Liver (tissue), 9 donors: ENCODE measurements around the gene NLGN1. TPM values are rescaled to one million over a fixed set of nuclear protein-coding genes. Genes with fewer than 3 reads are reported as not detected.

ENCODE experiments used
- DNase-seq: peaks from one replicate; pipeline ENCODE4 v3.0.0-alpha.2; 2017; ENCODE audit warnings: low spot score
- H3K27ac ChIP-seq, 2 donors: one replicate each; pipeline ENCODE4 v1.7.0; 2013; ENCODE audit warnings: inconsistent platforms in 2 of 2, low read length in 2 of 2, control low read depth in 1 of 2, low read depth in 1 of 2, mild to moderate bottlenecking in 1 of 2
- H3K27me3 ChIP-seq, 4 donors: one replicate each; pipeline versions ENCODE4 v1.6.1 to v1.7.0; 2013; ENCODE audit warnings: low read length in 3 of 4, inconsistent platforms in 1 of 4, mild to moderate bottlenecking in 1 of 4, moderate library complexity in 1 of 4; ENCODE audit not compliant: control insufficient read depth in 4 of 4, insufficient read depth in 4 of 4
- H3K36me3 ChIP-seq, 4 donors: one replicate each; pipeline versions ENCODE4 v1.6.1 to v1.7.0; 2013; ENCODE audit warnings: low read length in 3 of 4, mild to moderate bottlenecking in 3 of 4, low read depth in 1 of 4, moderate library complexity in 1 of 4; ENCODE audit not compliant: control insufficient read depth in 4 of 4, insufficient read depth in 3 of 4
- H3K4me1 ChIP-seq, 4 donors: one replicate each; pipeline versions ENCODE4 v1.6.1 to v1.7.0; 2013; ENCODE audit warnings: low read length in 3 of 4, mild to moderate bottlenecking in 3 of 4, moderate library complexity in 1 of 4; ENCODE audit not compliant: control insufficient read depth in 4 of 4, insufficient read depth in 4 of 4
- H3K4me3 ChIP-seq, 3 donors: one replicate each; pipeline versions ENCODE4 v1.6.1 to v1.7.0; 2013; ENCODE audit warnings: low read length in 3 of 3, control low read depth in 1 of 3, low read depth in 1 of 3, mild to moderate bottlenecking in 1 of 3
- H3K9ac ChIP-seq, 2 donors: one replicate each; pipeline ENCODE4 v1.7.0; 2013; ENCODE audit warnings: low read length in 2 of 2, mild to moderate bottlenecking in 2 of 2, moderate library complexity in 2 of 2, control low read depth in 1 of 2, low read depth in 1 of 2
- H3K9me3 ChIP-seq, 4 donors: one replicate each; pipeline versions ENCODE4 v1.6.1 to v1.7.0; 2013; ENCODE audit warnings: low read length in 3 of 4; ENCODE audit not compliant: control insufficient read depth in 4 of 4
- EGR1 ChIP-seq, 2 donors: IDR thresholded peaks; 2 replicates each; pipeline ENCODE4 v1.6.1; 2016 to 2018; ENCODE audit warnings: antibody characterized with exemption in 2 of 2, low read depth in 2 of 2
- FOXA2 ChIP-seq: IDR thresholded peaks from 2 replicates; pipeline ENCODE4 v1.6.1; 2016; ENCODE audit warnings: antibody characterized with exemption
- HNF4A ChIP-seq, 2 donors: conservative IDR thresholded peaks; 2 replicates each; pipeline ENCODE4 v1.6.1; 2016; ENCODE audit warnings: antibody characterized with exemption in 2 of 2, mild to moderate bottlenecking in 2 of 2
- HNF4G ChIP-seq: IDR thresholded peaks from 2 replicates; pipeline ENCODE4 v1.6.1; 2016; ENCODE audit warnings: antibody characterized with exemption
- JUND ChIP-seq, 2 donors: IDR thresholded peaks; 2 replicates each; pipeline ENCODE4 v1.6.1; 2016; ENCODE audit warnings: antibody characterized with exemption in 2 of 2
- NR2F2 ChIP-seq: IDR thresholded peaks from 2 replicates; pipeline ENCODE4 v1.6.1; 2016; ENCODE audit warnings: antibody characterized with exemption
- RAD21 ChIP-seq, 2 donors: IDR thresholded peaks; 2 replicates each; pipeline ENCODE4 v1.6.1; 2016; ENCODE audit warnings: antibody characterized with exemption in 2 of 2, mild to moderate bottlenecking in 2 of 2
- RXRA ChIP-seq, 2 donors: IDR thresholded peaks; 2 replicates each; pipeline ENCODE4 v1.6.1; 2017 to 2018; ENCODE audit warnings: antibody characterized with exemption in 2 of 2, mild to moderate bottlenecking in 1 of 2
- SP1 ChIP-seq: IDR thresholded peaks from 2 replicates; pipeline ENCODE4 v1.6.1; 2018; ENCODE audit warnings: antibody characterized with exemption, mild to moderate bottlenecking
- TAF1 ChIP-seq: conservative IDR thresholded peaks from 2 replicates; pipeline ENCODE4 v1.6.1; 2016; ENCODE audit warnings: antibody characterized with exemption, mild to moderate bottlenecking
- YY1 ChIP-seq: IDR thresholded peaks from 2 replicates; pipeline ENCODE4 v1.6.1; 2016; ENCODE audit warnings: antibody characterized with exemption, mild to moderate bottlenecking
- WGBS: extraction: QIAGEN DNeasy Blood & Tissue Kit; methylation state at CpG from one replicate; pipeline ENCODE4 v1.1.7; 2013; 5-methylcytosine and 5-hydroxymethylcytosine counted together
- polyA plus RNA-seq, 2 donors: library from polyadenylated mRNA; stranded (reverse) in 1 of 2; unstranded in 1 of 2; fragments of 200-250 nt in 1 of 2; fragments of >200 nt in 1 of 2; fragmentation: Nextera tagmentation in 1 of 2; extraction: Ambion mirVana in 1 of 2; gene quantifications; one replicate each; pipeline versions ENCODE4 v1.2.1 to v1.2.3, GENCODE V29; 2013 to 2015
- total RNA-seq, 2 donors: library from RNA; depleted of rRNA; stranded (reverse); fragments of >200 nt; gene quantifications; one replicate each; pipeline ENCODE4 v1.2.3, GENCODE V29; 2014
- TF ChIP-seq, protein P1 (sequence below): IDR thresholded peaks from 2 replicates; pipeline ENCODE4 v1.6.1; 2016; ENCODE audit warnings: antibody characterized with exemption
- TF ChIP-seq, protein P2 (sequence below): IDR thresholded peaks from 2 replicates; pipeline ENCODE4 v1.6.1; 2016; ENCODE audit warnings: antibody characterized with exemption
- TF ChIP-seq, protein P3 (sequence below): IDR thresholded peaks from 2 replicates; pipeline ENCODE4 v1.6.1; 2016; ENCODE audit warnings: antibody characterized with exemption, mild to moderate bottlenecking
- donor health status: healthy.
- donor health status: healthy.
- donor health status: healthy.
- donor health status: healthy.
- donor health status: healthy.

The NLGN1 gene
- total and polyA plus RNA-seq, 4 donors, result 0.02 to 0.67 (median 0.37) TPM; not detected in 1

DNA sequence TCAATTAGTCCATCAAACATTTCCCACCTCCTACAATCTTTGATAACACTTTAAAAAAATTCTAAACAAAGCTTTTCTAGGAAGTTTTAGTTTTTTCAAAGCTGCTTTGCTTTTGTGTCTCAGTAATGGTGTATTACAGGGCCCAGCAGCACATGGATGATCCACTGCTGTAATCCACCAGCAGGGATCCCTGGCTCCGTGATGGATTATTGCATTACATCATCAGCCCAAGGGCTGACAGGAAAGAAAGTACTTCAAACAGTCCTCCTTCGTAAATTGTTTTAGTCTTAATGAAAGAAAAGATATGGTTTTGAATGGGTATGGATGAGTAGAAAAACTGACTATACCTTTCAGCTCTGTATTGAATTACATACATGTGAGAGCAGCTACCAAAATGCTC is 772.7 kb downstream of the NLGN1 start:
- H3K4me1 ChIP-seq, result no peaks in the 10 kb centered on the region
- WGBS, result 65% methylated on average over 2 of the region's 2 CpGs

DNA sequence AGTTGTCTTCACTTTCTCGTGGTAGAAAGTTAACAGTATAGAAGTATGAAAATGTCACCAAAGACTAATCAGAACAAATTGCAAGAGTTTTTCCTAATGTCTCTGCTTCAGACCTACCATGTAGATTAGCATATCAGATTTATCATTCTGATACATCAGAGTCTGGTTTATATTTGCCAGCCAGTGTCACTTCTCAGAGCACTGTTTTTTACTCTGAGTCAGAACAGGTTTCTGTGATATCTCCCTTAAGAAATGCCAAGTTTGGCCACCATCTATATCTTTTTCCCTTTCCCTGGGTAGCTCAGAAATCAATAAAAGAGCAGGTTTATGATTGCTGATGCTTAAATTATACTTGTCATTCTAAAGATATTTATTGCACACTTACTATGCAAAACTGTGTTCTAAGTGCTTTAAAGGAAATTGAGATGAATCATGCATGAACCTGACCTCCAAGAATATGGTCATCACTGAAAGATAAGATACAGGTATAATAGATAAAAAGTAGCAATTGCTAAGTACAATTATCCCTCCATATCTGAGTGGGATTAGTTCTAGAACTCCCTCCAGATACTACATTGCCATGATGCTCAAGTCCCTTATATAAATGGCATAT is 788.9 kb downstream of the NLGN1 start:
- Histone ChIP-seq H3K36me3 (no peaks in the 10 kb centered on the region), H3K9me3 (no peaks in the 10 kb centered on the region), H3K9ac (no peak overlapping the region), H3K4me3 (no peak overlapping the region), H3K4me1 (no peaks in the 10 kb centered on the region), H3K27me3 (no peaks in the 10 kb centered on the region), H3K27ac (no peak overlapping the region)
- DNase-seq, result no peak
- WGBS, result 90% methylated on average over 1 of the region's 1 CpG
- TF ChIP-seq, protein P1, sequence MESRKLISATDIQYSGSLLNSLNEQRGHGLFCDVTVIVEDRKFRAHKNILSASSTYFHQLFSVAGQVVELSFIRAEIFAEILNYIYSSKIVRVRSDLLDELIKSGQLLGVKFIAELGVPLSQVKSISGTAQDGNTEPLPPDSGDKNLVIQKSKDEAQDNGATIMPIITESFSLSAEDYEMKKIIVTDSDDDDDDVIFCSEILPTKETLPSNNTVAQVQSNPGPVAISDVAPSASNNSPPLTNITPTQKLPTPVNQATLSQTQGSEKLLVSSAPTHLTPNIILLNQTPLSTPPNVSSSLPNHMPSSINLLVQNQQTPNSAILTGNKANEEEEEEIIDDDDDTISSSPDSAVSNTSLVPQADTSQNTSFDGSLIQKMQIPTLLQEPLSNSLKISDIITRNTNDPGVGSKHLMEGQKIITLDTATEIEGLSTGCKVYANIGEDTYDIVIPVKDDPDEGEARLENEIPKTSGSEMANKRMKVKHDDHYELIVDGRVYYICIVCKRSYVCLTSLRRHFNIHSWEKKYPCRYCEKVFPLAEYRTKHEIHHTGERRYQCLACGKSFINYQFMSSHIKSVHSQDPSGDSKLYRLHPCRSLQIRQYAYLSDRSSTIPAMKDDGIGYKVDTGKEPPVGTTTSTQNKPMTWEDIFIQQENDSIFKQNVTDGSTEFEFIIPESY, result no peak
- TF ChIP-seq YY1 (no peak), EGR1 (IDR thresholded peaks at IDR 0.05; ENCODE audit: low read depth in 2 of 2) (no peak), TAF1 (no peak), RAD21 (IDR thresholded peaks at IDR 0.05) (no peak), RXRA (IDR thresholded peaks at IDR 0.05) (no peak), FOXA2 (no peak), HNF4A (conservative IDR thresholded peaks at IDR 0.05) (no peak), HNF4G (no peak), SP1 (no peak)
- TF ChIP-seq, protein P2, sequence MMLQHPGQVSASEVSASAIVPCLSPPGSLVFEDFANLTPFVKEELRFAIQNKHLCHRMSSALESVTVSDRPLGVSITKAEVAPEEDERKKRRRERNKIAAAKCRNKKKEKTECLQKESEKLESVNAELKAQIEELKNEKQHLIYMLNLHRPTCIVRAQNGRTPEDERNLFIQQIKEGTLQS, result no peak
- TF ChIP-seq, protein P3, sequence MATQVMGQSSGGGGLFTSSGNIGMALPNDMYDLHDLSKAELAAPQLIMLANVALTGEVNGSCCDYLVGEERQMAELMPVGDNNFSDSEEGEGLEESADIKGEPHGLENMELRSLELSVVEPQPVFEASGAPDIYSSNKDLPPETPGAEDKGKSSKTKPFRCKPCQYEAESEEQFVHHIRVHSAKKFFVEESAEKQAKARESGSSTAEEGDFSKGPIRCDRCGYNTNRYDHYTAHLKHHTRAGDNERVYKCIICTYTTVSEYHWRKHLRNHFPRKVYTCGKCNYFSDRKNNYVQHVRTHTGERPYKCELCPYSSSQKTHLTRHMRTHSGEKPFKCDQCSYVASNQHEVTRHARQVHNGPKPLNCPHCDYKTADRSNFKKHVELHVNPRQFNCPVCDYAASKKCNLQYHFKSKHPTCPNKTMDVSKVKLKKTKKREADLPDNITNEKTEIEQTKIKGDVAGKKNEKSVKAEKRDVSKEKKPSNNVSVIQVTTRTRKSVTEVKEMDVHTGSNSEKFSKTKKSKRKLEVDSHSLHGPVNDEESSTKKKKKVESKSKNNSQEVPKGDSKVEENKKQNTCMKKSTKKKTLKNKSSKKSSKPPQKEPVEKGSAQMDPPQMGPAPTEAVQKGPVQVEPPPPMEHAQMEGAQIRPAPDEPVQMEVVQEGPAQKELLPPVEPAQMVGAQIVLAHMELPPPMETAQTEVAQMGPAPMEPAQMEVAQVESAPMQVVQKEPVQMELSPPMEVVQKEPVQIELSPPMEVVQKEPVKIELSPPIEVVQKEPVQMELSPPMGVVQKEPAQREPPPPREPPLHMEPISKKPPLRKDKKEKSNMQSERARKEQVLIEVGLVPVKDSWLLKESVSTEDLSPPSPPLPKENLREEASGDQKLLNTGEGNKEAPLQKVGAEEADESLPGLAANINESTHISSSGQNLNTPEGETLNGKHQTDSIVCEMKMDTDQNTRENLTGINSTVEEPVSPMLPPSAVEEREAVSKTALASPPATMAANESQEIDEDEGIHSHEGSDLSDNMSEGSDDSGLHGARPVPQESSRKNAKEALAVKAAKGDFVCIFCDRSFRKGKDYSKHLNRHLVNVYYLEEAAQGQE, result no peak

More for the DNA sequence above, 772.7 kb downstream of the NLGN1 start:
- DNase-seq, result no peak
- H3K9me3 ChIP-seq, result no peaks in the 10 kb centered on the region
- TF ChIP-seq EGR1 (IDR thresholded peaks at IDR 0.05; ENCODE audit: low read depth in 2 of 2), result no peak
- no peak for TF ChIP-seq HNF4G
- TF ChIP-seq, protein P2, result no peak
- TF ChIP-seq YY1, result no peak
- TF ChIP-seq NR2F2, result no peak
- TF ChIP-seq, protein P3, result no peak
- TF ChIP-seq JUND (IDR thresholded peaks at IDR 0.05), result no peak
- TF ChIP-seq FOXA2, result no peak
- TF ChIP-seq RAD21 (IDR thresholded peaks at IDR 0.05), result no peak
- TF ChIP-seq TAF1, result no peak
- TF ChIP-seq, protein P1, result no peak
- no peak overlapping the region for H3K9ac ChIP-seq
- no peaks in the 10 kb centered on the region for H3K27me3 ChIP-seq
- H3K4me3 ChIP-seq, result no peak overlapping the region
- no peaks in the 10 kb centered on the region for H3K36me3 ChIP-seq
- no peak overlapping the region for H3K27ac ChIP-seq
